ENCODE results near the gene MARCKSL1.
"Not testable (repeated sequence)": the region's sequence is repeated elsewhere in the genome, so short reads cannot be mapped to it uniquely, and the experiment has no call there.

MARCKSL1 gene

DNA sequence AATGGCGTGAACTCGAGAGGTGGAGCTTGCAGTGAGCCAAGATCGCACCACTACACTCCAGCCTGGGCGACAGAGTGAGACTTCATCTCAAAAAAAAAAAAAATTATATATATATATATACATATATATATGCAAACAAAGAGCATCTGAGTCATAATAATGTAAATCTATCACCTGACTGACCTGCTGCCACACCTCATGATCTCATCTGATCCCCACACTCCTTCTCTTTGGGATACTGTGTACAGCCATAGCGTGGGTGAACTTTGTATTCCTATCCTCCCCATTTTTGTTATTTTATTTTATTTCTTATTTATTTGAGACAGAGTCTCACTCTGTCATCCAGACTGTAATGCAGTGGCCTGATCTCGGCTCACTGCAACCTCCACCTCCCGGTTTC, 46.8 kb downstream of the MARCKSL1 start:
- peak; percentile 87 for DNase-seq (ENCODE audit: low read depth)
- TF ChIP-seq, protein P1, sequence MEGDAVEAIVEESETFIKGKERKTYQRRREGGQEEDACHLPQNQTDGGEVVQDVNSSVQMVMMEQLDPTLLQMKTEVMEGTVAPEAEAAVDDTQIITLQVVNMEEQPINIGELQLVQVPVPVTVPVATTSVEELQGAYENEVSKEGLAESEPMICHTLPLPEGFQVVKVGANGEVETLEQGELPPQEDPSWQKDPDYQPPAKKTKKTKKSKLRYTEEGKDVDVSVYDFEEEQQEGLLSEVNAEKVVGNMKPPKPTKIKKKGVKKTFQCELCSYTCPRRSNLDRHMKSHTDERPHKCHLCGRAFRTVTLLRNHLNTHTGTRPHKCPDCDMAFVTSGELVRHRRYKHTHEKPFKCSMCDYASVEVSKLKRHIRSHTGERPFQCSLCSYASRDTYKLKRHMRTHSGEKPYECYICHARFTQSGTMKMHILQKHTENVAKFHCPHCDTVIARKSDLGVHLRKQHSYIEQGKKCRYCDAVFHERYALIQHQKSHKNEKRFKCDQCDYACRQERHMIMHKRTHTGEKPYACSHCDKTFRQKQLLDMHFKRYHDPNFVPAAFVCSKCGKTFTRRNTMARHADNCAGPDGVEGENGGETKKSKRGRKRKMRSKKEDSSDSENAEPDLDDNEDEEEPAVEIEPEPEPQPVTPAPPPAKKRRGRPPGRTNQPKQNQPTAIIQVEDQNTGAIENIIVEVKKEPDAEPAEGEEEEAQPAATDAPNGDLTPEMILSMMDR (IDR thresholded peaks at IDR 0.05; ENCODE audit: insufficient read depth, low read depth, low read length, missing control alignments) = no peak

DNA sequence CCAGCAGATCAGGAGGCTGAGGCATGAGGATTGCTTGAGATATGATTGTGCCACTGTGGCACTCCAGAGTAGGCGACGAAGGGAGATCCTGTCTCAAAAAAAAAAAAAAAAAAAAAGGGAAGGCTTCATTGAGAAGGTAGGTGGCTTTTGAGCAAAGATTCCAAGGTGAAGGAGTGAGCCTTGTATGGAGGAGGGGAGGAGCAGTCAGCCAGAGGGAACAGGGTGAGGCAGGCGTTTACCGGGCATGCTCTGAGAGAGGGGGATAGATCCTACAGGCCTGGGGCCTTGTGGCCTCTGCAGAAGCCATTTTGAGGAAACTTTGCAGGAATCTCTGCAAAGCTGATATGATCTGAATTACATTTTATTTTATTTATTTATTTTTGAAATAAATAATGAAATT, 49.3 kb downstream of the MARCKSL1 start:
- TF ChIP-seq, protein P1 (IDR thresholded peaks at IDR 0.05; ENCODE audit: insufficient read depth, low read depth, low read length, missing control alignments) = no peak
- H3K4me3 ChIP-seq (ENCODE audit: low read length) = no peak overlapping the region
- no peak for DNase-seq (ENCODE audit: low read depth)

More for the DNA sequence above, 46.8 kb downstream of the MARCKSL1 start:
- H3K4me3 ChIP-seq (ENCODE audit: low read length) = no peak overlapping the region

DNA sequence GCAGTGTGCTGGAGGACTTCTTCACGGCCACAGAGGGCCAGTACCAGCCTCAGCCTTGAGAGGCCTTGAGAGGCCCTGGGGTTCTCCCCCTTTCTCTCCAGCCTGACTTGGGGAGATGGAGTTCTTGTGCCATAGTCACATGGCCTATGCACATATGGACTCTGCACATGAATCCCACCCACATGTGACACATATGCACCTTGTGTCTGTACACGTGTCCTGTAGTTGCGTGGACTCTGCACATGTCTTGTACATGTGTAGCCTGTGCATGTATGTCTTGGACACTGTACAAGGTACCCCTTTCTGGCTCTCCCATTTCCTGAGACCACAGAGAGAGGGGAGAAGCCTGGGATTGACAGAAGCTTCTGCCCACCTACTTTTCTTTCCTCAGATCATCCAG, 50.4 kb downstream of the MARCKSL1 start:
- DNase-seq (ENCODE audit: low read depth) = no peak
- H3K4me3 ChIP-seq (ENCODE audit: low read length) = no peak overlapping the region
- TF ChIP-seq, protein P1 (IDR thresholded peaks at IDR 0.05; ENCODE audit: insufficient read depth, low read depth, low read length, missing control alignments) = no peak

DNA sequence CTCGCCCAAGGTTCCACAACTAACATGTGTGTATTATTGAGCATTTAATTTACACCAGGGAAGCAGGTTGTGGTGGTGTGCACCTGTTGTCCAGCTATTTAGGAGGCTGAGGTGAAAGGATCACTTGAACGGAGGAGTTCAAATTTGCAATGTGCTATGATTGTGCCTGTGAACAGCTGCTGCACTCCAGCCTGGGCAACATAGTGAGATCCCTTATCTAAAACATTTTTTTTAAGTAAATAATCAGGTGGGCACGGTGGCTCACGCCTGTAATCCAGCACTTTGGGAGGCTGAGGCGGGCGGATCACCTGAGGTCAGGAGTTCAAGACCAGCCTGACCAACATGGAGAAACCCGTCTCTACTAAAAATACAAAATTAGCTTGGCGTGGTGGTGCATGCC, 51.3 kb downstream of the MARCKSL1 start:
- not testable (repeated sequence) for H3K4me3 ChIP-seq (ENCODE audit: low read length); DNase-seq (ENCODE audit: low read depth)
